HG02884 (cell line): Measurements from ENCODE around the gene NT5C3A.
"Not testable (repeated sequence)": the region's sequence is repeated elsewhere in the genome, so short reads cannot be mapped to it uniquely, and the experiment has no call there.

Experiments used
- ATAC-seq: cut with Tn5 transposase; IDR thresholded peaks from one replicate; pipeline ENCODE4 v1.9.1; 2021; ENCODE audit warnings: mild to moderate bottlenecking, moderate library complexity; ENCODE audit not compliant: unreplicated experiment

NT5C3A gene

GRCh38 chr7:32991068-32991585 lies 71.4 kb downstream of the NT5C3A start:
- ATAC-seq: not testable (repeated sequence)

- peak; percentile 60 for ATAC-seq
Measured at GRCh38 chr7:32988148-32988547, 74.4 kb downstream of the NT5C3A start.

GRCh38 chr7:32979902-32980301 lies 82.7 kb downstream of the NT5C3A start:
- not testable (repeated sequence) for ATAC-seq

DNA sequence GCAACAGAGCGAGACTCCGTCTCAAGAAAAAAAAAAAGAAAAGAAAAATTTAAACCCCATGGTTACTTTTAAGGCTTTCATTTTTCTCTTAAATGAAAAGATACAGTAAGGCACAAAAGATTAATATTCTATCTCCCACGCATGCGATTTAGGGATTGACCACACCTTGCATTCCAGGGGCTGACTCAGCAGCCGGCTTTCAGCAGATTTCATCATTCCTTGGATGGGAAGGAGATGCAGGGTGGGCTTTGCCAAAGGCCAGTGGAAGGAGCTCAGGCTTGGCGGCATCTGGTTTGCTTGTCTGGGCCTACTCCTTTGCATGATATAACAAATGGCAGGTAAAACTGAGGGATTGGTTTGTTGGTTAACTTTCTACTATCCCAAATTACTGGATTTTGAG lies 83.3 kb downstream of the NT5C3A start:
- not testable (repeated sequence) for ATAC-seq

- ATAC-seq: not testable (repeated sequence)
Measured at GRCh38 chr7:32977159-32977558, 85.4 kb downstream of the NT5C3A start.

DNA sequence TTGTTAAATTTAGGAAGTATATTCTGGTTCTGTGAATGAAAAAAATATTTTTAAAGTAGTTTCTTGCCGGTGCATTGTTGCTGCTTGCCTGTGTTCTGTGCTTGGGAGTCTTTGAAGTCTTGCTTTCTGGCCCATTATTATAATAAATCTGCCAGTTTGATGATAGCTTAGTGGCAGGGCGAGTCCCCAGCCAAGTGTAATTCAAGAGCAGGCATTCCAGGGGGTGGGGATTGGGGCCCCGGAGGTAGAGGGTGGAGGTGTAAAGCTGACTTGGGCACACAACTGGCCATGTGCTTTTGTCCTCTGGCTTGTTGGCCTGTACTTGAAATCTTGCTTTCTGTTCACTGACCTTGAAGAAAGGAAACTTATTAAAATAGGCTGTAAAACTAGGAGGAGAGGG lies 90.6 kb downstream of the NT5C3A start:
- ATAC-seq: not testable (repeated sequence)

GRCh38 chr7:32967268-32967582 lies 95.4 kb downstream of the NT5C3A start:
- ATAC-seq: not testable (repeated sequence)

GRCh38 chr7:32966489-32967267 lies 95.9 kb downstream of the NT5C3A start:
- ATAC-seq: not testable (repeated sequence)

- peak; percentile 95 for ATAC-seq
Measured at GRCh38 chr7:32964461-32965159, 98.0 kb downstream of the NT5C3A start.
